ENCODE results near the gene PLXNB1.

GRCh38 chr3:48423241-48423882, 6.5 kb downstream of the PLXNB1 start:
- TF ChIP-seq POLR2A (IDR thresholded peaks at IDR 0.05; ENCODE audit: extremely low read depth, insufficient read length), result no peak
- no peak for TF ChIP-seq CTCF (IDR thresholded peaks at IDR 0.05; ENCODE audit: low read depth, low read length)
- no peak for TF ChIP-seq MAX (IDR thresholded peaks at IDR 0.05; ENCODE audit: low read depth, low read length)
